Peyer's patch (tissue), 4 donors: ENCODE data around the gene IGF2R.

ENCODE experiments used
- CTCF ChIP-seq, 6 experiments: fragments of 450-650 bp in 4 of 6; fragments of 200-600 bp in 2 of 6; sonication (generic) in 1 of 6; IDR thresholded peaks; one replicate each; pipeline ENCODE4 v1.5.1; 2017 to 2019; ENCODE audit warnings: antibody characterized with exemption in 6 of 6, mild to moderate bottlenecking in 3 of 6, moderate library complexity in 1 of 6
- POLR2A ChIP-seq, 2 donors: fragments of 450-650 bp; IDR thresholded peaks; one replicate each; pipeline ENCODE4 v1.5.1; 2017; ENCODE audit warnings: antibody characterized with exemption in 2 of 2, mild to moderate bottlenecking in 2 of 2, moderate library complexity in 2 of 2

GRCh38 chr6:160055378-160055777 is 86.5 kb downstream of the IGF2R start:
- TF ChIP-seq POLR2A (IDR thresholded peaks at IDR 0.05) (no peak), CTCF (IDR thresholded peaks at IDR 0.05) (no peak)
